ENCODE measurements around the gene HES7. TPM values are rescaled to one million over a fixed set of nuclear protein-coding genes. Genes with fewer than 3 reads are reported as not detected.
"Not testable (repeated sequence)": the region's sequence is repeated elsewhere in the genome, so short reads cannot be mapped to it uniquely, and the experiment has no call there.

Gene HES7
- polyA plus RNA-seq, 1 donor from 2014 or later = 15.3 TPM

DNA sequence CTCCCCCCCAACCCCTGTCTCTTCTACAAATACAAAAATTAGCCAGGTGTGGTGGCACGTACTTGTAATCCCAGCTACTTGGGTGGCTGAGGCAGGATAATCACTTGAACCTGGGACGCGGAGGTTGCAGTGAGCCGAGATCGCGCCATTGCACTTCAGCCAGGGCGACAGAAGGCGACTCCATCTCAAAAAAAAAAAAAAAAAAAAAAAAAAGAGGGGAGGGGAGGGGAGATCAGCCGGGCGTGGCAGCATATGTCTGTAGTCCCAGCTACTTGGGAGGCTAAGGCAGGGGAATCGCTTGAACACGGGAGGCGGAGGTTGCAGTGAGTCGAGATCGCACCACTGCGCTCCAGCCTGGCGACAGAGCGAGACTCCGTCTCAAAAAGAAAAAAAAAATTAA lies 46.3 kb upstream of the HES7 start:
- not testable (repeated sequence) for H3K9me2 ChIP-seq (ENCODE audit: insufficient read depth, low read length); H3K27me3 ChIP-seq (ENCODE audit: insufficient read depth, low read depth, low read length); H3K4me3 ChIP-seq (ENCODE audit: low read length); H3K36me3 ChIP-seq (ENCODE audit: insufficient read depth, low read length); H3K27ac ChIP-seq (ENCODE audit: low read length); H3K9ac ChIP-seq (ENCODE audit: low read length); H4K20me1 ChIP-seq (ENCODE audit: insufficient read depth); H3K4me2 ChIP-seq (ENCODE audit: low read length); H3F3A ChIP-seq (ENCODE audit: insufficient read depth, low read length, poor library complexity, severe bottlenecking); H3K79me2 ChIP-seq (replicated peaks; ENCODE audit: insufficient read depth, low read length); H3K9me3 ChIP-seq (ENCODE audit: low read length); H2AFZ ChIP-seq (ENCODE audit: low read depth, low read length)

DNA sequence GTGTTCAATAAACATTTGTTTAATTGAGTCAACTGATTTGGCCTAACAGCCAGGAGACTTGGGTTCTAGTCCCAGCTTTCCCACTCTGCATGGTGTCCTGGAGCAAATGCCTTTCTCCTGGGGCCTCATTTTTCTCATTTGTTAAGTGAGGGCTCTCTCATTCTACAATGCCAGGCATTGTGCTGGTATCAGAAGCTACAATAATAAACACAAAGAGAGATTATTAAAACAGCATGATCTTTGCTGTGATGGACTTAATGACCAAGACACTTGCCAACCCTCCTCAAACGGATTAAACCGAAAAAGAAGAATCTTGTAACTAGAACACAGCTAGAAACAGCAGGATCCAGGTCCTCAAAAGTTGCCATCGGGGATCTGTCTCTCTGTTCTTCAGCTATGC lies 43.6 kb upstream of the HES7 start:
- TF ChIP-seq, protein P1, sequence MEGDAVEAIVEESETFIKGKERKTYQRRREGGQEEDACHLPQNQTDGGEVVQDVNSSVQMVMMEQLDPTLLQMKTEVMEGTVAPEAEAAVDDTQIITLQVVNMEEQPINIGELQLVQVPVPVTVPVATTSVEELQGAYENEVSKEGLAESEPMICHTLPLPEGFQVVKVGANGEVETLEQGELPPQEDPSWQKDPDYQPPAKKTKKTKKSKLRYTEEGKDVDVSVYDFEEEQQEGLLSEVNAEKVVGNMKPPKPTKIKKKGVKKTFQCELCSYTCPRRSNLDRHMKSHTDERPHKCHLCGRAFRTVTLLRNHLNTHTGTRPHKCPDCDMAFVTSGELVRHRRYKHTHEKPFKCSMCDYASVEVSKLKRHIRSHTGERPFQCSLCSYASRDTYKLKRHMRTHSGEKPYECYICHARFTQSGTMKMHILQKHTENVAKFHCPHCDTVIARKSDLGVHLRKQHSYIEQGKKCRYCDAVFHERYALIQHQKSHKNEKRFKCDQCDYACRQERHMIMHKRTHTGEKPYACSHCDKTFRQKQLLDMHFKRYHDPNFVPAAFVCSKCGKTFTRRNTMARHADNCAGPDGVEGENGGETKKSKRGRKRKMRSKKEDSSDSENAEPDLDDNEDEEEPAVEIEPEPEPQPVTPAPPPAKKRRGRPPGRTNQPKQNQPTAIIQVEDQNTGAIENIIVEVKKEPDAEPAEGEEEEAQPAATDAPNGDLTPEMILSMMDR (IDR thresholded peaks at IDR 0.05; ENCODE audit: poor library complexity, severe bottlenecking) = no peak
- no peak for TF ChIP-seq SMC3 (conservative IDR thresholded peaks at IDR 0.05; ENCODE audit: poor library complexity)
- TF ChIP-seq, protein P2, sequence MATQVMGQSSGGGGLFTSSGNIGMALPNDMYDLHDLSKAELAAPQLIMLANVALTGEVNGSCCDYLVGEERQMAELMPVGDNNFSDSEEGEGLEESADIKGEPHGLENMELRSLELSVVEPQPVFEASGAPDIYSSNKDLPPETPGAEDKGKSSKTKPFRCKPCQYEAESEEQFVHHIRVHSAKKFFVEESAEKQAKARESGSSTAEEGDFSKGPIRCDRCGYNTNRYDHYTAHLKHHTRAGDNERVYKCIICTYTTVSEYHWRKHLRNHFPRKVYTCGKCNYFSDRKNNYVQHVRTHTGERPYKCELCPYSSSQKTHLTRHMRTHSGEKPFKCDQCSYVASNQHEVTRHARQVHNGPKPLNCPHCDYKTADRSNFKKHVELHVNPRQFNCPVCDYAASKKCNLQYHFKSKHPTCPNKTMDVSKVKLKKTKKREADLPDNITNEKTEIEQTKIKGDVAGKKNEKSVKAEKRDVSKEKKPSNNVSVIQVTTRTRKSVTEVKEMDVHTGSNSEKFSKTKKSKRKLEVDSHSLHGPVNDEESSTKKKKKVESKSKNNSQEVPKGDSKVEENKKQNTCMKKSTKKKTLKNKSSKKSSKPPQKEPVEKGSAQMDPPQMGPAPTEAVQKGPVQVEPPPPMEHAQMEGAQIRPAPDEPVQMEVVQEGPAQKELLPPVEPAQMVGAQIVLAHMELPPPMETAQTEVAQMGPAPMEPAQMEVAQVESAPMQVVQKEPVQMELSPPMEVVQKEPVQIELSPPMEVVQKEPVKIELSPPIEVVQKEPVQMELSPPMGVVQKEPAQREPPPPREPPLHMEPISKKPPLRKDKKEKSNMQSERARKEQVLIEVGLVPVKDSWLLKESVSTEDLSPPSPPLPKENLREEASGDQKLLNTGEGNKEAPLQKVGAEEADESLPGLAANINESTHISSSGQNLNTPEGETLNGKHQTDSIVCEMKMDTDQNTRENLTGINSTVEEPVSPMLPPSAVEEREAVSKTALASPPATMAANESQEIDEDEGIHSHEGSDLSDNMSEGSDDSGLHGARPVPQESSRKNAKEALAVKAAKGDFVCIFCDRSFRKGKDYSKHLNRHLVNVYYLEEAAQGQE (IDR thresholded peaks at IDR 0.05; ENCODE audit: borderline replicate concordance) = no peak
- TF ChIP-seq RAD21 (conservative IDR thresholded peaks at IDR 0.05) = no peak
- no peak for TF ChIP-seq TAF1 (IDR thresholded peaks at IDR 0.05; ENCODE audit: low read depth)
- TF ChIP-seq EZH2 (IDR thresholded peaks at IDR 0.05; ENCODE audit: borderline replicate concordance, insufficient read depth, low read length, poor library complexity, severe bottlenecking) = no peak
- no peak for TF ChIP-seq POLR2AphosphoS5 (IDR thresholded peaks at IDR 0.05)
- TF ChIP-seq MXI1 (conservative IDR thresholded peaks at IDR 0.05; ENCODE audit: poor library complexity, severe bottlenecking) = no peak
- TF ChIP-seq EP300 (conservative IDR thresholded peaks at IDR 0.05; ENCODE audit: poor library complexity, severe bottlenecking) = no peak
- H3K9me3 ChIP-seq (ENCODE audit: low read length) = no peaks in the 10 kb centered on the region
- no peak overlapping the region for H3K9ac ChIP-seq (ENCODE audit: low read length)
- no peak overlapping the region for H2AFZ ChIP-seq (ENCODE audit: low read depth, low read length)
- no peaks in the 10 kb centered on the region for H3K27me3 ChIP-seq (ENCODE audit: insufficient read depth, low read depth, low read length)
- no peaks in the 10 kb centered on the region for H3F3A ChIP-seq (ENCODE audit: insufficient read depth, low read length, poor library complexity, severe bottlenecking)
- no peaks in the 10 kb centered on the region for H3K9me2 ChIP-seq (ENCODE audit: insufficient read depth, low read length)
- no peaks in the 10 kb centered on the region for H4K20me1 ChIP-seq (ENCODE audit: insufficient read depth)
- H3K4me2 ChIP-seq (ENCODE audit: low read length) = no peak overlapping the region
- no peaks in the 10 kb centered on the region for H3K36me3 ChIP-seq (ENCODE audit: insufficient read depth, low read length)
- H3K4me3 ChIP-seq (ENCODE audit: low read length) = no peak overlapping the region
- H3K27ac ChIP-seq (ENCODE audit: low read length) = no peak overlapping the region
- H3K79me2 ChIP-seq (replicated peaks; ENCODE audit: insufficient read depth, low read length) = peaks cover 7% of the 10 kb centered on the region

DNA sequence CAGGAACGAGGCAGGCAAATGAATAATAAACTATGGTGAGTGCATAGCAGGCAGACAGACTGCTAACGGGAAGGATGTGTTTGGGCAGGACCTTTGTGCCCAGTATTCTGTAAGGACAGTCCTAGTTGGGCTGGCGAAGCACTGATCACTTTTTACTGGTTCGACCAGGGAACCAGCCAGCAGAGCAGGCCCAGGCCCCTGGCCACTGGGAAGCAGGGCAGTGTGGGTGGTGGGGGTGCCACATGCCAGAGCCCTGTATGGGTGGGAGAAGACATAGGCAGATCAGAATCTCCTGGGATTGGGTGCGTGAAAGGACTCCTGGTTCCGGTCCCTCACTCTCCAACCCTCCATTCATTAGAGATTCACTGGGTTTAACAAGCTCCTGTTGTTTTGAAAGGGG lies 42.8 kb upstream of the HES7 start:
- H3K9me3 ChIP-seq (ENCODE audit: low read length) = no peaks in the 10 kb centered on the region
- H3K9me2 ChIP-seq (ENCODE audit: insufficient read depth, low read length) = no peaks in the 10 kb centered on the region
- H3K4me2 ChIP-seq (ENCODE audit: low read length) = no peak overlapping the region
- H3K4me3 ChIP-seq (ENCODE audit: low read length) = no peak overlapping the region
- H4K20me1 ChIP-seq (ENCODE audit: insufficient read depth) = no peaks in the 10 kb centered on the region
- no peaks in the 10 kb centered on the region for H3K27me3 ChIP-seq (ENCODE audit: insufficient read depth, low read depth, low read length)
- no peaks in the 10 kb centered on the region for H3F3A ChIP-seq (ENCODE audit: insufficient read depth, low read length, poor library complexity, severe bottlenecking)
- TF ChIP-seq, protein P1 (IDR thresholded peaks at IDR 0.05; ENCODE audit: poor library complexity, severe bottlenecking) = no peak
- TF ChIP-seq TAF1 (IDR thresholded peaks at IDR 0.05; ENCODE audit: low read depth) (no peak), RAD21 (conservative IDR thresholded peaks at IDR 0.05) (no peak), SMC3 (conservative IDR thresholded peaks at IDR 0.05; ENCODE audit: poor library complexity) (no peak), POLR2AphosphoS5 (IDR thresholded peaks at IDR 0.05) (no peak), MXI1 (conservative IDR thresholded peaks at IDR 0.05; ENCODE audit: poor library complexity, severe bottlenecking) (no peak), EP300 (conservative IDR thresholded peaks at IDR 0.05; ENCODE audit: poor library complexity, severe bottlenecking) (no peak), EZH2 (IDR thresholded peaks at IDR 0.05; ENCODE audit: borderline replicate concordance, insufficient read depth, low read length, poor library complexity, severe bottlenecking) (no peak)
- TF ChIP-seq, protein P2 (IDR thresholded peaks at IDR 0.05; ENCODE audit: borderline replicate concordance) = no peak
- H3K36me3 ChIP-seq (ENCODE audit: insufficient read depth, low read length) = no peaks in the 10 kb centered on the region
- no peak overlapping the region for H3K9ac ChIP-seq (ENCODE audit: low read length)
- peaks cover 15% of the 10 kb centered on the region for H3K79me2 ChIP-seq (replicated peaks; ENCODE audit: insufficient read depth, low read length)
- no peak overlapping the region for H3K27ac ChIP-seq (ENCODE audit: low read length)
- H2AFZ ChIP-seq (ENCODE audit: low read depth, low read length) = no peak overlapping the region

All from neural cell (in vitro differentiated cells).